Measurements from ENCODE around the gene GNAI3.

The GNAI3 gene

DNA sequence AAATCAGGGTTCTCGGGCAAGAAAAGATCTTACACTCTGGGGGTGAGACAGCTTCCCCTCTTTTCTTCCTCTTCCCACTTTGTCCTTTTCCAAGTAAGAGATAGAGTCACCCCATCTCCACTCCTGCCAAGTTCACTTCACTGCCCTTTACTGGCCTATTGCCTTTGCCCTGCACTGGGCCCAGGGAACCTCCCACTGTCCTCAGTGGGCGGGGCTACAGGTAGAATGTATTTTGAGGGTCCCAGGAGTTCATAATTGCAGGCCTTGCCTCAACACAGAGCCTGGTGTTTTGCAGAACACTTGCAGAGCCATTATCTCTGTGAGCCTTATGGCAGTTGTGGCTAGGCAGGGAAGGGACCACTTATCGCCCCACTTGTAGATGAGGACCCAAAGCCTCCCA, 74.5 kb downstream of the GNAI3 start:
- Mint-ChIP-seq H3K27me3 (no peaks in the 10 kb centered on the region), H3K4me3 (peak overlapping the region; percentile 94), H3K4me1 (ENCODE audit: low read depth) (peaks cover 87% of the 10 kb centered on the region), H3K9me3 (no peaks in the 10 kb centered on the region), H3K36me3 (ENCODE audit: low read depth) (peaks cover 61% of the 10 kb centered on the region), H3K27ac (peak overlapping the region; percentile 91)
- intact Hi-C loops (cut with micrococcal nuclease) = no loop called here

DNA sequence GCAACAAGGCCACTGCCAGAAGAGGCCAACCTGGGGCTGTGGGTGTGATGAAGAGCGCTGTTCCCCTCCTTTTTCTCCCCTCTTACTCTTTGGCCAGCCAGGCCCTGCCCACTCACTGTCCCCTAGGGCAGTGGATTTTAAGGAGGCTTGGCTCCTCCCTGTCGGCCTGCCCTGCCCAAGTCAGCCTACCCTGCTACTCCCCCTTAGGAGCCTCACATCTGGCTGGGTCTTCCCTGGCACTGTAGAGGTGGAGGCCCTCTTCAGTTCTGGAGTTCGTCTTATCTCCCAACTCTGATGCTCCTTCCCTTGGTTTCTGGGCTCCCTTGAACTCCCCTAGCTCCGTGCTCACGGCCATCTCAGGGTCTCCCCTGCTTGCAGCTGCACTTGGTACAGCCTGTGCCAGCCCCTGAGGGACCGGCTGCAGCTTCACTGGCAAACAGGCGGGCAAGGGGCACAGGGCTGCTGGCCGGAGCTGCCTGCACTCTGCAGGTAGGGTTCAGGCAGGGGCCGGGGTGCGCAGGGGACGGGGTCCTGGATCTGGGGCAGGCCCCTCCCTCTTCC, 75.3 kb downstream of the GNAI3 start:
- Mint-ChIP-seq H3K27me3 (no peaks in the 10 kb centered on the region), H3K4me3 (peak overlapping the region; percentile 65), H3K4me1 (ENCODE audit: low read depth) (peaks cover 83% of the 10 kb centered on the region), H3K9me3 (no peaks in the 10 kb centered on the region), H3K36me3 (ENCODE audit: low read depth) (peaks cover 68% of the 10 kb centered on the region), H3K27ac (peak overlapping the region; percentile 91)
- intact Hi-C loops (cut with micrococcal nuclease) = no loop called here

DNA sequence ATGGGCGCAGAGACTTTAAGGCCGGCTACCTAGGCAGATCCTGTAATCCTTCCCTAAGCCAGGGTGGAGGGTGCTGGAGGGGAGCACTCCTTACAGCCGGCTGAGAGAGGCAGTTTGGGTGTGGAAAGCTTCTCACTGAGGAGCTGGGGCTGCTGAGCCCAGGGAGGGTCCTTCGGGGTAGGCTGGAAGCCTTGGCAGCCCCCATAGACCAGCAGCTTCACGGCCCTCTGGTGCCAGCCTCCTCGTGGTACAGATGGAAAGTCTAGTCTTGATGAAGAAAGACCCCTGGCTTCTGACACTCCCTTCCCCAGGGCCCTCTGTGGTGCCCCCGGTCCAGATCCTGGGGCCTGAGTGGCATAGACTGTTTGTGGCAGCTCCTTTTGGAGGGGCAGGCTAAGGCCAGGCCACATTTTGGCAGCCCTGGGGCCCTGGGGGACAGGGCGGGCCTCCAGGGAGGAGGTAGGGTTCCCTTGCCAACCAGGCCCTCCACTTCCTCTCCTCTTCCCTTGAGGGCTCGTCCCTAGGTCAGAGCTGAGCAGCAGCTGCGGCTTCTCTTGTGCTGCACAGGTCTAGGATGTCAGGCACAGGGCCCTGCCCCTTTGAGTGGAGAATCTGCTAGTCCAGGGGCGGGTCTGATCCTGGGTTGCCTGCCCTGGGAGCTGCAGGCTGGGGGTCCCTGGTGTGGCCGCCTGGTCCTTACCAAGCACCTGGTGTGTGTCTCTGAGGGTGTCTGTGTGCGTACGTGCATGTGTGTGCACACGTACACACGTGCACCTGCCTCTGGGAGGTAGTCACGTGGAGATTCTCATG, 76.0 kb downstream of the GNAI3 start:
- peaks cover 76% of the 10 kb centered on the region for H3K36me3 Mint-ChIP-seq (ENCODE audit: low read depth)
- peaks cover 75% of the 10 kb centered on the region for H3K4me1 Mint-ChIP-seq (ENCODE audit: low read depth)
- H3K27me3 Mint-ChIP-seq = no peaks in the 10 kb centered on the region
- intact Hi-C loops (cut with micrococcal nuclease) = no loop called here
- H3K27ac Mint-ChIP-seq = peak overlapping the region; percentile 91
- peak overlapping the region; percentile 65 for H3K4me3 Mint-ChIP-seq
- no peaks in the 10 kb centered on the region for H3K9me3 Mint-ChIP-seq

DNA sequence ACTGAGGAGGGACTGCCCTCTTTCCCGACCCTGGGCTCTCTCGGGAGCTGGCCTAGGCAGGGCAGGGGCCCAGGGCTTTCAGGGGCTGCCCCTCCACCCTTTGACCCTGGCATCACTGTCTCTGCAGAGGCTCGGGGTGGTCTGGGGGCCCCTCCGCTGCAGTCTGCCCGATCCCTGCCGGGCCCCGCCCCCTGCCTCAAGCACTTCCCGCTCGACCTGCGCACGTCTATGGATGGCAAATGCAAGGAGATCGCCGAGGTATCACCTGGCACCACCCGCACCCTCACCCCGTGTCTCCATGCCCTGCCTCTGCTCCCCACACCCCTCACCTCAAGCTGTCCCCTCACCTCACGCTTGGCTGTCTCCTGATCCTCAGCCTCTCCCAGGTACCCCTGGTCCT, 76.8 kb downstream of the GNAI3 start:
- no peaks in the 10 kb centered on the region for H3K27me3 Mint-ChIP-seq
- no peaks in the 10 kb centered on the region for H3K9me3 Mint-ChIP-seq
- H3K4me1 Mint-ChIP-seq (ENCODE audit: low read depth) = peaks cover 68% of the 10 kb centered on the region
- H3K27ac Mint-ChIP-seq = peak overlapping the region; percentile 53
- H3K4me3 Mint-ChIP-seq = no peak overlapping the region
- intact Hi-C loops (cut with micrococcal nuclease) = no loop called here
- peaks cover 76% of the 10 kb centered on the region for H3K36me3 Mint-ChIP-seq (ENCODE audit: low read depth)

DNA sequence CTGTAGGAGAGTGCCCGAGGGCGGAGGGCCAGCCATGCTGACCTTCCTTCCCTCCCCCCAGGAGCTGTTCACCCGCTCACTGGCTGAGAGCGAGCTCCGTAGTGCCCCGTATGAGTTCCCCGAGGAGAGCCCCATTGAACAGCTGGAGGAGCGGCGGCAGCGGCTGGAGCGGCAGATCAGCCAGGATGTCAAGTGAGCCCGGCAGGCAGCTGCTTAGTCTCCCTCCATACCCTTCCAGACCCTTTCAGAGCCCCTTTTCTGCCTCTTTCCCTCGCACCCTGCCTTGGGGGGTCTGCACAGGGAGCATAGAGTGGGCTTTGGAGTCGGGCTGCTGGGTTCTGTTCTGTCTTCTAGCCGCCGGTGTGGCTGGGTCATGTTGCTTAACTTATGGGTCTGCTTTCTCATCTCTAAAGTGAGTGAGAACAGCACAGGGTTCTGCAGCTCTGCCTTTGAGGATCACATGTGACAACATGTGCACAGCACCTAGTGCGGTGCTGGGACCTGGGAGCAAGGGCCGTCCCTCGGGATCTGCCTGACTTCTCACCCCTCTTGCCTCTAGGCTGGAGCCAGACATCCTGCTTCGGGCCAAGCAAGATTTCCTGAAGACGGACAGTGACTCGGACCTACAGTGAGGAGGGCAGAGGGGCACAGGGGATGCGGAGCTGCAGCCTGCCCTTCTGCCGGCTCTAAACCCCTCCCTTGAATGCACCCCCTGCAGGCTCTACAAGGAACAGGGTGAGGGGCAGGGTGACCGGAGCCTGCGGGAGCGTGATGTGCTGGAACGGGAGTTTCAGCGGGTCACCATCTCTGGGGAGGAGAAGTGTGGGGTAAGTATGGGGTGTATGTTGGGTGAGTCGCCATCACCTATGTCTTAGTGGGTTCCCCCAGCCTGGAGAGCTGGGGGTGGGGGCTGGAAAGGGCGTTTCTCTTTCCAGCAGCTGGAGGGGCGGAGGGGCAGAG, 77.5 kb downstream of the GNAI3 start:
- Mint-ChIP-seq H3K4me1 (ENCODE audit: low read depth) (peaks cover 61% of the 10 kb centered on the region), H3K4me3 (no peak overlapping the region), H3K27ac (peak overlapping the region; percentile 53), H3K36me3 (ENCODE audit: low read depth) (peaks cover 76% of the 10 kb centered on the region), H3K9me3 (no peaks in the 10 kb centered on the region), H3K27me3 (no peaks in the 10 kb centered on the region)
- intact Hi-C loops (cut with micrococcal nuclease) = no loop called here

DNA sequence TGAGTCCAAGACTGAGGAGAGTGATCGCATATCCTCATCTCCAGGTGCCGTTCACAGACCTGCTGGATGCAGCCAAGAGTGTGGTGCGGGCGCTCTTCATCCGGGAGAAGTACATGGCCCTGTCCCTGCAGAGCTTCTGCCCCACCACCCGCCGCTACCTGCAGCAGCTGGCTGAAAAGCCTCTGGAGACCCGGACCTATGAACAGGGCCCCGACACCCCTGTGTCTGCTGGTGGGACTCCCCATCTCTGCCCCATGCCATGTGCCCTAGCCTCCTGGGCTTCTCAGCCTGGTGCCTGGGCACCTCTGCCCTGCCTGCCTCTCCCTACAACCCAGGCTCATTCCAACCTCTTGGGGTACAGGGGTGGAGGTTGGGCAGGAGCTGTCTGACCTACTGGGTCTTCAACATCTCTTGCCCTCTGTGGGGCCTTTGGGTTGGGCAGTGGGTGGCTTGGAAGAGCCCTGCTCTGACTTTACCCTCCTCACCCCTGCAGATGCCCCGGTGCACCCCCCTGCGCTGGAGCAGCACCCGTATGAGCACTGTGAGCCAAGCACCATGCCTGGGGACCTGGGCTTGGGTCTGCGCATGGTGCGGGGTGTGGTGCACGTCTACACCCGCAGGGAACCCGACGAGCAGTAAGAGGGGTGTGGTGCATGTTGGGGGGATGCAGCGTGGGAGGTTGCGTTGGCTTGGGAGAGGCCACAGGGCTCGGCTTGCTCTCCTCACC, 78.4 kb downstream of the GNAI3 start:
- Mint-ChIP-seq H3K4me1 (ENCODE audit: low read depth) (peaks cover 52% of the 10 kb centered on the region), H3K9me3 (no peaks in the 10 kb centered on the region), H3K36me3 (ENCODE audit: low read depth) (peaks cover 76% of the 10 kb centered on the region), H3K4me3 (no peak overlapping the region), H3K27ac (no peak overlapping the region), H3K27me3 (no peaks in the 10 kb centered on the region)
- intact Hi-C loops (cut with micrococcal nuclease) = no loop called here

DNA sequence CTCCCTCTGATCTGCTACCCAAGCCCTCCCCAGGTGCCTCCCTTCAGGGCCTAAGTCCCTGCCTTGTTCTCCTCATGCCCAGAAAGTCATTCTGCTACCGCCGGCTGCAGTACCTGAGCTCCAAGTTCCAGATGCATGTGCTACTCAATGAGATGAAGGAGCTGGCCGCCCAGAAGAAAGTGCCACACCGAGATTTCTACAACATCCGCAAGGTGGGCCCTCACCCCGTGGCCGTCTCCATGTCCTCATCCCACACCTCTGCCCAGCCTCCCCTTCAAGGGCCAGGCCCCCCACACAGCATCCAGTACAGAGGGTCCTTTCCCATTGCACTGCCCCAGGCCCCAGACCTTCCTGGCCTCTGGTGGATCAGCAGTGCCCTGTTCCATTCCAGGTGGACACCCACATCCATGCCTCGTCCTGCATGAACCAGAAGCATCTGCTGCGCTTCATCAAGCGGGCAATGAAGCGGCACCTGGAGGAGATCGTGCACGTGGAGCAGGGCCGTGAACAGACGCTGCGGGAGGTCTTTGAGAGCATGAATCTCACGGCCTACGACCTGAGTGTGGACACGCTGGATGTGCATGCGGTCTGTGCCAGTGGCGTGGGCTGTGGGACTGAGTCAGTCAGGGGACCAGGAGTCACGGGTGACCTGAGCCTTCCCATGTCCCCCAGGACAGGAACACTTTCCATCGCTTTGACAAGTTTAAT, 79.4 kb downstream of the GNAI3 start:
- Mint-ChIP-seq H3K4me3 (no peak overlapping the region), H3K36me3 (ENCODE audit: low read depth) (peaks cover 79% of the 10 kb centered on the region)

DNA sequence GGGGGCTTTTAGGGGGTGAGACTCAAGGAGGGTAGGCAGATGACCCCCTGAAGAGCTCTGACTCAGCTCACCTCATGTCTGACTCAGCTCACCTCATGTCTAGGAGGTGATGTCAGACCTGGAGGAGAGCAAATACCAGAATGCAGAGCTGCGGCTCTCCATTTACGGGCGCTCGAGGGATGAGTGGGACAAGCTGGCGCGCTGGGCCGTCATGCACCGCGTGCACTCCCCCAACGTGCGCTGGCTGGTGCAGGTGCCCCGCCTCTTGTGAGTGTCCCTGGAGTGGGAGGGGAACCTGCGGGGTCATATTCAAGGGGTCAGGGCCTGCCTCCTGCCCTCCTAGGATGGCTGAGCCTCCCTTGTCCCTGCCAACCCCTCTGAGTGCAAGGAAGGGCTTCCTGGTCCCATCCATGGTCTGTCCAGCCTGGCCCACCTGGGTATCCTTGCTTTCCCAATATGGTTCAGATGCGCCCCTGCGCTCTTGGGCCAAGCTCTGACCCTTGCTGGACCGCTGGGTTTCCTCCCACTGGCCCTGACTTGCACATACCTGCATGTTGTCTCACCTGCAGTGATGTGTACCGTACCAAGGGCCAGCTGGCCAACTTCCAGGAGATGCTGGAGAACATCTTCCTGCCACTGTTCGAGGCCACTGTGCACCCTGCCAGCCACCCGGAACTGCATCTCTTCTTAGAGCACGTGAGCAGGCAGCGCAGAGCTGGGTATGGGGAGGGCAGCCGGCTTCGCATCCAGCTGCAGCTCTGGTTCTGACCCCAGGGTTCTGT, 80.3 kb downstream of the GNAI3 start:
- peaks cover 82% of the 10 kb centered on the region for H3K36me3 Mint-ChIP-seq (ENCODE audit: low read depth)
- no peaks in the 10 kb centered on the region for H3K27me3 Mint-ChIP-seq
- H3K4me3 Mint-ChIP-seq = no peak overlapping the region
- no peaks in the 10 kb centered on the region for H3K9me3 Mint-ChIP-seq
- intact Hi-C loops (cut with micrococcal nuclease) = no loop called here
- H3K27ac Mint-ChIP-seq = no peak overlapping the region
- peaks cover 39% of the 10 kb centered on the region for H3K4me1 Mint-ChIP-seq (ENCODE audit: low read depth)

More for the DNA sequence above, 79.4 kb downstream of the GNAI3 start:
- Mint-ChIP-seq H3K4me1 (ENCODE audit: low read depth) (peaks cover 45% of the 10 kb centered on the region), H3K9me3 (no peaks in the 10 kb centered on the region), H3K27ac (no peak overlapping the region), H3K27me3 (no peaks in the 10 kb centered on the region)
- intact Hi-C loops (cut with micrococcal nuclease) = no loop called here

DNA sequence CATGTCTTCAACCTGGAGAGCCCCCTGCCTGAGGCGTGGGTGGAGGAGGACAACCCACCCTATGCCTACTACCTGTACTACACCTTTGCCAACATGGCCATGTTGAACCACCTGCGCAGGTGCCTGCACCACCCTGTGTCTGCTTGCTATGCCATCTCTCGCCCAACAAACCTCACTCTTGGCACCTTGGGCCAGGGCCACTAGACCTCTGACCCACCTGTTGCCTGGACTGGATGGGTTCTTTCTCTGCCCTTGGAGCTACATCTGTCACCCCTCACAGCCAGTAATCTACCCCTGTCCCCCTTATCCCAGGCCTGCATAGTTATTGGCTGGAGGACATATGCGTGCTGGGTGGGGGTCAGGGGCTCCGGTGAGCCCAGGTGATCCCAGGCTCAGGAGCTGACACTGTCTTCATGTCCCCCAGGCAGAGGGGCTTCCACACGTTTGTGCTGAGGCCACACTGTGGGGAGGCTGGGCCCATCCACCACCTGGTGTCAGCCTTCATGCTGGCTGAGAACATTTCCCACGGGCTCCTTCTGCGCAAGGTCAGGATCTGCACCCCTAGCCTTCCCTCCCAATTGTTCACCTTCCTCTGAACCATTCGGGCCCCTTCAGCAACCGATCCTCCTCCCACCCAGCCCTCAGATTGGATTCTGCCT, 81.1 kb downstream of the GNAI3 start:
- Mint-ChIP-seq H3K36me3 (ENCODE audit: low read depth) (peaks cover 82% of the 10 kb centered on the region), H3K9me3 (no peaks in the 10 kb centered on the region), H3K4me1 (ENCODE audit: low read depth) (peaks cover 35% of the 10 kb centered on the region), H3K27ac (no peak overlapping the region), H3K27me3 (no peaks in the 10 kb centered on the region), H3K4me3 (no peak overlapping the region)
- intact Hi-C loops (cut with micrococcal nuclease) = no loop called here

DNA sequence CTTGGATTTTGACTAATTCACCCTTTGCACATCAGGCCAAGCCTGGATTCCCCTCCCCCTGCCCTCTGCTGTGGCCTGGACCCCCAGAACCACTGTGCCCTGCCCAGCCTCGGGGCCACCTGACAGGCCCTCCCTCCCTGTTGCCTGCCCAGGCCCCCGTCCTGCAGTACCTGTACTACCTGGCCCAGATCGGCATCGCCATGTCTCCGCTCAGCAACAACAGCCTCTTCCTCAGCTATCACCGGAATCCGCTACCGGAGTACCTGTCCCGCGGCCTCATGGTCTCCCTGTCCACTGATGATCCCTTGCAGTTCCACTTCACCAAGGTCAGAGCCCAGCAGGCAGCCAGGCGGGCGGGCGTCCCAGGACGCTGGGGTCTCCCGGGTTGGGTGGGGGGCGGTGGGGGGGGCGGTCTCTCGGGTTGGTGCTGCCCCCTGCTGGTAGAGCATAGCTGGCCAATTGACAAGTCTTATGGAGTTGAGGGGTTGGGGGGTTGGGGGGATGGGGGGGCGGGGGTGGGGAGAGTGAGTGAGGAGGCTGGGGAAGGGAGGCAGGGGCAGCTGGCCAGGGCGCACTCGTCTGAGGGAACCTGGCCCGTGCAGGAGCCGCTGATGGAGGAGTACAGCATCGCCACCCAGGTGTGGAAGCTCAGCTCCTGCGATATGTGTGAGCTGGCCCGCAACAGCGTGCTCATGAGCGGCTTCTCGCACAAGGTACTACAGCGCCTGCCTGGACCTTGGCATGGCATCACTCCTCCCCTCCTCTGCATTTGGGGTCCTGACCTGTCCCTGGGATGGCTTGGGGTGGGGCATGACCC, 81.9 kb downstream of the GNAI3 start:
- Mint-ChIP-seq H3K9me3 (no peaks in the 10 kb centered on the region), H3K4me3 (no peak overlapping the region), H3K36me3 (ENCODE audit: low read depth) (peaks cover 78% of the 10 kb centered on the region), H3K27ac (no peak overlapping the region), H3K4me1 (ENCODE audit: low read depth) (peaks cover 33% of the 10 kb centered on the region), H3K27me3 (no peaks in the 10 kb centered on the region)
- intact Hi-C loops (cut with micrococcal nuclease) = no loop called here

DNA sequence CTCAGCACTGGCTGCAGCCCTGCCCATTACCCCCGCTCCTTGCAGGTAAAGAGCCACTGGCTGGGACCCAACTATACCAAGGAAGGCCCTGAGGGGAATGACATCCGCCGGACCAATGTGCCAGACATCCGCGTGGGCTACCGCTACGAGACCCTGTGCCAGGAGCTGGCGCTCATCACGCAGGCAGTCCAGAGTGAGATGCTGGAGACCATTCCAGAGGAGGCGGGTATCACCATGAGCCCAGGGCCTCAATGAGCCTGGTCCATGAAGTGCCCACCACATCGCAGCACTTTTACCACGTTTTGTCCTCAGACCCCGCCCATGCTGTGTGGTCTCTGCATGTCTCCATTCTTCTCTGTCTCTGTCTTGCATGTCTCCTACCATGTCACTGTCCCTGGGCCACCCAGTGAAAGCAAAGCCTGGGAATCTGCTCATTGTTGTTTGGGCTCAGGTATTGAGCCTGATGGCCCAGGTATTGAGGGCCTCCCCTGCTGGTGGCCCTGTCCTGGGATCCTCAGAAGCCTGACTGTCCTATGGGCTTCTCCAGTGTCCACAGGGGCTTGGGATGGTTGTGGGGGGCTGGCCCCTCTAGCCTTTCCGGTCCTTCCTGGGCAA, 82.6 kb downstream of the GNAI3 start:
- Mint-ChIP-seq H3K4me1 (ENCODE audit: low read depth) (peaks cover 28% of the 10 kb centered on the region), H3K36me3 (ENCODE audit: low read depth) (peaks cover 71% of the 10 kb centered on the region), H3K4me3 (no peak overlapping the region), H3K9me3 (no peaks in the 10 kb centered on the region), H3K27me3 (no peaks in the 10 kb centered on the region), H3K27ac (no peak overlapping the region)
- intact Hi-C loops (cut with micrococcal nuclease) = no loop called here
